Stimulated activated CD4-positive, alpha-beta T cell treated with anti-CD3 and anti-CD28 coated beads, Interleukin-15, amount 100 ng/mL, for 1 hour (primary cell): Measurements from ENCODE around the gene MRPL14.

Experiments
- DNase-seq, 2 donors: peaks; one replicate each; pipeline ENCODE4 v3.0.0-alpha.2; 2020; ENCODE audit warnings: low read depth in 1 of 2, low spot score in 1 of 2

Gene MRPL14

GRCh38 chr6:44081753-44082152 lies 45.5 kb downstream of the MRPL14 start:
- DNase-seq: no peak

DNA sequence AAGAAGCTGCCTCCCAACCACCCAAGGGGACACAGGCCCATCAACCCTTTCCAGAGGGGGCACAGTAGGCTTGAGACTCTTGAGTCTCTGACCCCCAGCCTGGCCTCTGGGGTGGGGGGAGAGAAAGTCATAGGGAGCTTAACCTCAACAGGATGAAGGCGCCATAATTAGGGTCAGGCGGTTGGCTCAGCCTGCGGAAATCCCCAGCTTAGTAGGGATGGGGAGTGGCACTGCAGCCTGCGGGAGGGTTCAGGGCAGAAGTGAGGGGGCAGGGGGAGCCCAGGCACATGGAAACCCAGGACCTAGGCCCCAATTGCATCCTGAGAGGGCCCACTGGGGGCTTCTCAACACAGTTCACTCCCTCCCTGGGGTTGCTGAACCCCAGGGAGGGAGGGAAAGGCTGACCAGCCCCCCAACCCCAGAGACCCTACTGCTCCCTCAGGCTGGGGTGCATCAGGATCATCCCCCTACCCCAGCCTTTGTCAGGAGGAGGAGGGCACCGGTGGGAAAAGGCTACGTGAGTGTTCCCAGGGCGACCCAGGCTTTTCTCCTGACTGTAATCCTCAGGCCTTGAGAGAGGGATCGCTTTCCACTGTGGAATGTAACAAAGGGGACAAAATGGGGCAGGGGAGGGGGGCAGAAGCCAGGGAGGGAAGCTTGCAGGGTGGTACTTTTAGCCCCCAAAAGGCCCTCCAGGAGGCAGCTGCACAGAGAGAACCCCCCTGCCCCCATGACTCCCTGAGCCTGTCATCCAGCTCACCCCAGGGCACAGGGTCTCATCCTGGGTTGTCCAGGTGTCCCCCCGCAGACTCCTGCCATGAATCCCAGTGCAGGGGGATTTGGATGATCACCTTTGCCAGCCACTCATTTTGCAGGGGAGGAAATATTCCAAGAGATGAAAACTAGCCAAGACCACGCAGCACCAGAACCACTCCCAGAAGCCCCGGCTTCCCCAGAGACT lies 46.4 kb downstream of the MRPL14 start:
- no peak for DNase-seq

DNA sequence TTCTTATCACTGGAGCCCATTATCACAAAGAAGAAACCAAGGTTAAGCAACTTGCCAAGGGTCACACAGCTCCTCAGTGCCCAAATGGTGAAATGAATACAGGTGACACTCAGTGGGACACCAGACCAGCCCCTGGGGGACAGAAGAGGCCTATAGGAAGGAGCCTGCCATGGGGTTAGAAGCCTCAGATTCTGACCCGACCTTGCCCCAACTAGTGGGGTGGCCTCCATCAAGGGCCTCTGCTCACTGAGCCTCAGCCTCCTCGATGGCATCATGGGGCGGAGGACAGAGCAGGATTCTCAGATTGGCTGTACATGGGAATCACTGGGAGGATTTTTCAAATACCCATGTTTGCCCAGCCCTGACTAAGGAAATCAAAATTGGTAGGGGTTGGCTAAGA lies 47.6 kb downstream of the MRPL14 start:
- DNase-seq: no peak

- peak; percentile 47 to 54 for DNase-seq
Measured at GRCh38 chr6:44078827-44079671, 48.2 kb downstream of the MRPL14 start.

GRCh38 chr6:44078219-44078826 lies 48.9 kb downstream of the MRPL14 start:
- no peak for DNase-seq

GRCh38 chr6:44077214-44077946 lies 49.9 kb downstream of the MRPL14 start:
- no peak for DNase-seq

GRCh38 chr6:44076356-44077213 lies 50.7 kb downstream of the MRPL14 start:
- no peak for DNase-seq

- DNase-seq: no peak
Measured at GRCh38 chr6:44075647-44076355, 51.5 kb downstream of the MRPL14 start.

DNA sequence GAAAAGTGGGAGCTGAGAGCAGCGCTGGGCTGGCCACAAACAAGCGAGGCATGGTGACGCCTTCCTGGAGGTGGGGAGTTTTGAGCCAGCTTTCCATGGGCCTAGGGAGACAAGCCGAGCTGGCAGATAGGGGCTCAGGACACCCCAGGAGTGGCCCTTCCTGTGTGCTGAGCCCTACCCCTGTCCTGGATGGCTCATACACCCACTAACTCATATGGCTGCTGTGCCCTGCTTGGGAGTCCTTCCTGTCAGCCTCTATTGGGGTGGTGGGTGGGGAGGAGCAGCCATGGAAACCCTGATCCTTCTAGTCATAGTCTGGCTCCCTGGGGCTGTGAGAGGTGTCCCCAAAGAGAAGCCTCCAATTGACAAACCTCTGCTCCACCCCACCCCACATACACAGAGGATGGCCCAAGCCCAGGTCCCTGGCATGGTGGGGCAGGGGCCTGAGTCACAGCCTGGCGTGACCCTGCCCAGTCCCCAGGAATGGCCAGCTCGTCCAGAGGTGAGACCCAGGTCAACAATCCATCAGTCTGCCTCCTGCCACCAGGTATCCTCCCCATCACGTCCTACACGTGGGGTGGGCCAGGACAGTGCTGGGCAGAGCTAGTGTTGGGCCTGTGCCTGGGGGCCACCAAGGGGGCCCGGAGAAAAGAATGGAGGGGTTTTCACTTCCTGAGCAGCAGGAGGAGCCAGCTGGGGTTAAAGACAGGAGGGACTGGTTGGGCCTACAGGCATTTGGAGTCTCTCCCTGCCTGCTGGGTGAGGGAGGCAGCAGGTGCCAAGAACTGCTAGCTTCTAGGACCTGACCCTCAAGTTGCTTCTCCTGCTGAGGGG lies 52.2 kb downstream of the MRPL14 start:
- DNase-seq: no peak

DNA sequence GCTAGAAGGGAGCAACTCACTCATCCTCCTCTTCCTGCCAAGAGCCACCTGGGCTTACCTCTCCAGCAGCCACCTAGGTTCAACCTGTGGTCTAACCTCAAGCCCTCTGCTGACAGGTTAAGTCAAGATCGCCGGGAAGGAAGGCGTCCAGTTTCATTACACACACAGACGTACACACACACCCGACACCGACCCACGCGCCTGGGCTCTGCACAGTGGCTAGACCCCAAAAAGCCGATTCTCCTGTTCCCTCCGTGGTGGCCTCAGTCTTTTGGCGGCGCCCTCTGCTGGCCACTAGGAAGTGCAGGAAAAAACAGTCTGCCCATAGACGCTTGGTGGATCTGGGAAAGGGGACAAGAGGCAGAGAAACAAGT lies 52.8 kb downstream of the MRPL14 start:
- peak; percentile 27 to 47 for DNase-seq

GRCh38 chr6:44073612-44074438 lies 53.4 kb downstream of the MRPL14 start:
- no peak for DNase-seq

GRCh38 chr6:44072959-44073611 lies 54.2 kb downstream of the MRPL14 start:
- DNase-seq: peak; percentile 43 to 67

DNA sequence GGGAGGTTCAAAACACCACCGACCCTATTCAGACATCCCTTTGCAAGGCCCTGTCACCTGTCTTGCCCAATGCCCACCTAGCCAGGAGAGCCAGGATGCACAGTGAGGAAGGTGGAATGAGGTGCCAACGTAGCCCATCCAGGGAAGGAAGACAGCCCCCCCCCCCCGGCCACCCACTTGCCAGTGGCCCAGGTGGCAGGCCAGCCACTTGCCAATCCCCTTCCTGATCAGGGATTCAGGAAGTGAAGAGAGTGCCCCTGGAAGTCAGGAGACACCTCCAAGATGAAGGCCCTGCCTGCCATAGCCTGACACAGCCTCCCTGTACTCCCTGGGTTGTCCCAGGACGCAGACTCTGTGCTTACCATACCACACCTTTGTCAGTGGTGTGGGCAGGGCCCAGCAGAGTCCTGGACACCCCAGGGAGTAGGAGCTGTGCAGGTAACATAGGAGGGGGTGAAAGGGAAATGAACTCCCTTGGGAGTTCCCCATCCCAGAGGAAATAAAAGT lies 54.7 kb downstream of the MRPL14 start:
- no peak for DNase-seq

GRCh38 chr6:44071670-44072451 lies 55.4 kb downstream of the MRPL14 start:
- no peak for DNase-seq

- no peak for DNase-seq
Measured at GRCh38 chr6:44068607-44069296, 58.5 kb downstream of the MRPL14 start.
